GM18526 (cell line): ENCODE measurements around the gene PHTF2.

Experiments
- POLR2A ChIP-seq: IDR thresholded peaks from 3 replicates; pipeline ENCODE4 v1.6.1; 2011; ENCODE audit not compliant: insufficient read length; ENCODE audit errors: extremely low read depth

The PHTF2 gene

DNA sequence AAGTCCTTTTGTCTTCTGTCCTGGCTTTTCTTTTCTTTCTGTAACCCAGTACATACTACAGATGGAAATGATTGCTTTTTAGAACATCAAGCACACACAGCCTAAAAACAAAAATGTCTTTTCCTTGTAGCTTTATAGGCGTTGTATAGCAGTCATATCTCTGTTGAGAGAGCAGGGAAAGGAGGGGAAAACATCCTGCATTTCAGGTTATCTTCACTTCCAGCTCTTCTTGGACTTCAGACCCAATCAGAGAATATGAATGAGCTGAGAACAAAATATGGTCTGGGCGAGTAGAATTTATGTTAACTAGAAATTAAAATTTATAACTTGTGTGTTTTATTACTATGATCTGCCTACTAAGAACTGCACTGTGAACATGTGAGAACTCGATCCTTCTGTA lies 15.0 kb upstream of the PHTF2 start:
- no peak for TF ChIP-seq POLR2A

DNA sequence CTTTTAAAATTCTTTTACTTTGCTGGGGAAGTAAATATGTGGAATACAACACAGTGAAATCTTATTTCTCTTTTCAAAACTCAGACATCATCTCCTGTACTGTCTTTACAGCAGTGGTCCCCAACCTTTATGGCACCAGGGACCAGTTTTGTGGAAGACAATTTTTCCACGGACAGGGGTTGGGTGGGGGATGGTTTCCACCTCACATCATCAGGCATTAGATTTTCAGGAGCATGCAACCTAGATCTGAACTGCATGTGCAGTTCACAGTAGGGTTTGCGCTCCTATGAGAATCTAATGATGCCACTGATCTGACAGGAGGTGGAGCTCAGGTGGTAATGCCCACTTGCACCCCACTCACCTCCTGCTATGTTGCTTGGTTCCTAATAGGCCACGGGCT lies 12.6 kb upstream of the PHTF2 start:
- no peak for TF ChIP-seq POLR2A

DNA sequence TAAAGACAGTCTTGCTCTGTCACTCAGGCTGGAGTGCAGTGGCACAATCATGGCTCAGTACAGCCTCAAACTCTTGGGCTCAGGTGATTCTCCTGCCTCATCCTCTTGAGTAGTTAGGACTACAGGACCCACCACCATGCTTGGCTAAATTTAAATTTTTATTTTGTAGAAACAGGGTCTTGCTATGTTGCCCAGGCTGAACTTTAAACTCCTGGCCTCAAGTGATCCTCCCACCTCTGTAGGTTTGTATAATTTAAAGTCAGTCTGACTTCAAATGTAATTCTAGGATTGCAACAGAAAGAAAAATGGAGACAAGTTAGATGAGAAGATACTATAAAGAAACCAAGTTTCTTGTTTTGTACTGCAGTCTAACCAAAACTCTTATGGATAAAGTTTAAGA lies 11.8 kb upstream of the PHTF2 start:
- TF ChIP-seq POLR2A: no peak

DNA sequence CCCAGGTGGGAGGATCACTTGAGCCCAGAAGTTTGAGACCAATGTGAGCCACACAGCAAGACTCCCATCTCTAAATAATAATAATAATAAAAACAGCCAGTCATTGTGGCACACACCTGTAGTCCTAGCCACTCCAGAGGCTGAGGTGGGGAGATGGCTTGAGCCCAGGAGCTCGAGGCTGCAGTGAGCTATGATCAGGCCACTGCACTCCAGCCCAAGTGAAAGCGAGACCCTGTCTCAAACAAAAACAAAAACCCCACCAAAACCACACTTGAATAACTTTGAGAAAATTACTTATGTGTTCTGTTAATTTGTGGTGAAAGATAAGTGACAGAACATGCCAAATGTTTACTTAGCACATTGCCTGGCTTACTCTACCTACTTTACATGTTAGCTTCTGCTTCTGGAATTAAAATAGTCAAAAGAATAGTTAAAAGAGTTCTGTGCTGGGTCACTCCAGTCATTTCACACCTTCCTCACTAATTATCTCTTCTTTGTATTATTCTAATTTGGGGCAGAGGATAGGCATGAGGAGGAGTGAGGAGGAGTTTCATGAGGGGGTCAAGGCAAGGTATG lies 10.2 kb upstream of the PHTF2 start:
- no peak for TF ChIP-seq POLR2A

DNA sequence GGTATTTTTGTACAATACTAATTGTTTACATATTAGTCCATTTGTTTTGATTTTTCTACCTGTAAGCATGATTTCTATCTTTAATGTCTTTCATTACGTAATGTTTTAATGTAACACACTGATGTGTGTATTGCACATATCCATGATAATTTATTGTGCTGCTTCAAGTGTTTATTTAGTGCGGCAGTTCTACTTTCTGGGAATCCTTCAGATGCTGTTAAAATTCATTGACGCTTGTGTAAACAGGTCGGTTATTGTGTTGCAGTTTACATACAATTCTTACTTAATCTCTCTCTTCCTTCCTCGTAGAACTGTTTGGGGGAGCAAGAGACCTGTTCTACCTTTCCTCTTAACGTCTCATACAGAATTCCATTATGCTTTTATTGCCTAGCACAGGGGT lies 7.2 kb upstream of the PHTF2 start:
- no peak for TF ChIP-seq POLR2A

DNA sequence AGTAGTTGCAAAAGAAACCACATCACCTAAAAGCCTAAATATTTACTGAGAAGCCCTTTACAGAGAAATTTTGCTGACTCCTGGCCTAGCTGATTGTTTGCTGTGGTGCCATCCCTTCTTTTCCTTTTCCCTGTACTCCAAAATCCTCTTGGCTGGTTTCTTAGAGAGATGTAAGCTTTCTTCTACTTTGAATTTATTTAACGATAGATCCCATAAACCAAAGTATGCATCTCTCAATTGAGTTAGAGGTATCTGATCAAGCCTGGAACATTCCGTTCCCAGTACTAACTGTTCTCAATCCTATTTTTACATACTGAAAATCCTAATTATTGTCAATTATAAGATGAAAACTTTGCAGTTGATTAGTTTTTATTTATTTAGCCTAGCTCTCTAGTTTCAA lies 6.6 kb upstream of the PHTF2 start:
- TF ChIP-seq POLR2A: no peak

DNA sequence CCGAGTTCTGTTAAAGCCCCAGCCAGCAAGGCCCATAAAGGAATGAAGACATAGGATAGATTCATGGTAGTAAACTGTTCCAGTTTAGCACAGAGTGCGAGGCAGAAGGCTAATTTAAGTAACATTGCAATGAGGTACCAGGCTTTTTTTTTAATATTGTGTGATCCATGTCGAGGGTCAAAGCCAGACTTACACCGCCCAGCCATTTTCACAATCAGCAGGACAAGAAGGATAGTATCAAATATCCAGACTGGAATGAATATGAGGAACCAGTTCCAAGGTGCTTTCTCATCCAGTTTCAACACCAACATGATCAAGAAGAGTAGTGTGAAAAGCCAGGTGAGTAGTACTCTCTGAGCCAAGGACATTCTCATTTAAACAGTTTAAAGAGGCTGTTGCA lies 4.6 kb upstream of the PHTF2 start:
- TF ChIP-seq POLR2A: no peak

DNA sequence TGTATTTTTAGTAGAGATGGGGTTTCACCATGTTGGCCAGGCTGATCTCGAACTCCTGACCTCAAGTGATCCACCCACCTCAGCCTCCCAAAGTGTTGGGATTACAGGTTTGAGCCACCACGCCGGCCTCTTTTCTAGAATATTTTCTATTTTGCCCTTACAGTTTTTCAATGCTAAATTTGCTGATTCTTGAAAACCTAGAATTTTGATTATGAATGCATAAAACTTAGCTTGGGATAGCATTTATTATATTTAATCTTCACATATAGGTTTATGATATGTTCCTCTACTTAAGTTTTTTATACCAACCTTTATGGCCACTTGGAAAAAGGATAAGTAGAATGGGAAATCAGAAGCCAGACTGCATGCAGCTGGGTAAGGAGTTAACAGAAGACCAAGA lies 2.5 kb upstream of the PHTF2 start:
- TF ChIP-seq POLR2A: no peak

DNA sequence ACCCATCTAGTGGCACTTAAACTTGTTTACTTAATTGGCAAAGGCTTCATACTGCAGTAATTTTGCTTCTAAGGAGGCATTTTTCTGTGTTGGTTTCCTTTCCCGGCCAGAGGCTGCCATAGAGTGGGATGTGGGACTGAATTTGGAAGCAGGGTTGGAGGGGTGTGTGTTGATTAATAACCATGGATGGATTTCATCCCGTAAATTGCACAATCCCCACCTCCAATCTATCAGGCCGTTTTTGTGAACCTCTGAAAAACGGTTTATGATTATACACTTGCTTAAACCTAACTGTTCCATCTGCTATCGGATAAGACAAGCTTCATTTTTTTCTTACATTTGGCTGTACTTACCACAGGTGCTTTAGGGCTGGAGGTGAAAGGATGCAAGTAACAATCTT lies 1.6 kb upstream of the PHTF2 start:
- no peak for TF ChIP-seq POLR2A

DNA sequence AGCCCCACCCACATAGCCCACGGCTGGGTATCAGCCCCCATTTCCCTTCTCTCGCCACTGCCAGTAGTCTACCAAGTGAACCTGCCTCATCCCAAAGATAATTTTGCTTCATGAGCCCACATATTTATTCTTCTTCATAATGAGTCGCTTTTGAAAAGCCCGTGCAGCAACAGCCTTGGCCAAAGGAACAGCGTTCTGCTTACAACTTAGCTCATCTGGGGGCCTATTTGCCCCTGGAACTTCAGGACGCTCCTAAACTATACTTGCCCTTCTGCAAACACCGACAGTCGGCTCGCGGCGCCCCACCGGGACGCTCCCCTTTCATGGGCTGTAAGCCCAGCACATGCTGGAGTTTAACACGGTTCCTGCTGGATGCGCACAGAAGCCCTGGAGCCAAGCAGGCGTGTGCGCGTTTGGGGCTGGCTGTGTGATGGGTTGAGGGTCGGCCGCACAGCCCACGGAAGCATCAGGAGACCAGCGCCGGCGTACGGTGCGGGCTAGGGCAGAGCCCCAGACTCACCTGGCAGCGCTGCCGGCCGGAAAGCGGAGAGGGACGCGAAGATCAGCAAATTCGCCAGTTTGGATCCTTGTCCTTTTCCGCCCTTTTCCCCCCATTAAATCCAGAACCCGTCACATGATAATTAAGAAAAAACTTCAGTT lies 709 bp upstream of the PHTF2 start:
- no peak for TF ChIP-seq POLR2A

DNA sequence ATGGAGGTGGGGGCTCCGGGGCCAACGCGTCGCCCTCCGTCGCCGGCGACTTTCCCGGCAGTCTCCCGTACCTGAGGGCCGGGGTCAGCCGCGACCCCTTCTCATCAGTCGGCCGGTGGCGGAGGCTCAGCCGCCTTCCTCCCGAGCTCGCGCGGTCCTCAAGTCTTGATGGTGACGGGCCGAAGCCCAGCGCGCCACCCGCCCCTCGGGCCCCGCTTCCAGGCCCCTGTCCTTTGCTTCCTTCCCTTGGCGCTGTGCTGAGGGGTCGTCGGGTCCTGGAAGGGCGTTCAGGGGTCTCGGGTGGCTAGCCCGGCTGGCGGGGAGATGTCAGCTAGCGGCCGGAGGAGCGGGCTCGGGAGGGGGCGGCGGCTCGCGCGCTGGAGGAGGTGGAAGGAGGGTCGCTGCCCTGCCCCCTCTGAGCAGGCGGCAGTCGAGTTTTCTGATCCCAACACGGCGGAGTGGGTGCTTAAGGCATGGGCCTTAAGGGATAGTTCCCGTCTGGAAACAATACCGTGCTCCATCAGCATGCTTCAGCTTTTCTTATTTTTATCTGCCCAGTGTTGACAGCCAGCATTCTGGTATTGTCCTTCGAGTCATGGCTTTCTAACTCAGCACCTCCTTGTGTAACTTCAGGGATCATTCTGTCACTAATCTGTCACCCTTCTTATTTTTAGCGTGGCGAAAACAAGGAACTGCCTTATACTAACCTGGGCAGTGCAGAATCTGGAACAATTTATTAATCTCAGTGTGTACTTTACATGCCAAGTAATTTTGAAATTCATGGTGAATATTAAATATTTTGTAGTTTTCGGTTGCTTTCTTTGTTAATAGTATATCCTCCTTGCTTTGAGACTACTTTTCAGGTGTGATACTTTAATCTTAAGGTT lies 748 bp downstream of the PHTF2 start:
- no peak for TF ChIP-seq POLR2A

DNA sequence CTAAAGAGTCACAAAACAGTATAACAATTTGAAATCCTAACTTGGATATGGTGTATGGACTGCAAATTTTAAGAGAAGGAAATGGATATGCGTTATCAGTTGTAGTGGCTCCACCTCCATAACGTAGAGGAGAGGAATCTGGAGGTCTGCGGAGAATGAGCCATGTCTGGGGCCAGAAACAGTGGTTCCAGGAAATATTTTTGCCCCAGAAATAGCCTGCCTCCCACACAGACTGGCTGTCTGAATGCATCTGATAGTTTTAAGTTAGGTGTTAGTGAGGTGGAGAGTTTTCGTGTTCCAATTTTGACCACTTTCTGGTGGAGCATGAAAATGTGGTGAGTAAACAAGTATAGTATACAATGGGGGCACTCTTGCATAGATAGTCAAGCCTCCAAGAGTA lies 1.6 kb downstream of the PHTF2 start:
- no peak for TF ChIP-seq POLR2A

DNA sequence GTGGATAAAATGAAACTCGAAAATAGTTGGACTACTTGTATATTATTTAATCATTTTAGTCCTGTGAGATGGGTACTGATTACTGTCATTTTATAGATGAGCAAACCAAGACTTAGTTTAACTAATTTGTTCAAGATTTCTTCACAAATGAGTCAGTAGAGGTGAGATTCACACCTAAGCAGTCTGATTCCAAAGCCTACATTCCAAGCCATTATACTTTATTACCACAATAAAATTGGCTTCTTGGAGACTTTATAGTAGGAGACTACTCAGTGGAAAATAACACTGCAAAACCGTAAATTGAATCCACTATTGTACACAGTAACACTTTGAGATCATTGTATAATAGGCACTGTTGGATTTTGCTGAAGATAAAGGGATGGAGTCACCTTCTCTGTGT lies 2.2 kb downstream of the PHTF2 start:
- no peak for TF ChIP-seq POLR2A

DNA sequence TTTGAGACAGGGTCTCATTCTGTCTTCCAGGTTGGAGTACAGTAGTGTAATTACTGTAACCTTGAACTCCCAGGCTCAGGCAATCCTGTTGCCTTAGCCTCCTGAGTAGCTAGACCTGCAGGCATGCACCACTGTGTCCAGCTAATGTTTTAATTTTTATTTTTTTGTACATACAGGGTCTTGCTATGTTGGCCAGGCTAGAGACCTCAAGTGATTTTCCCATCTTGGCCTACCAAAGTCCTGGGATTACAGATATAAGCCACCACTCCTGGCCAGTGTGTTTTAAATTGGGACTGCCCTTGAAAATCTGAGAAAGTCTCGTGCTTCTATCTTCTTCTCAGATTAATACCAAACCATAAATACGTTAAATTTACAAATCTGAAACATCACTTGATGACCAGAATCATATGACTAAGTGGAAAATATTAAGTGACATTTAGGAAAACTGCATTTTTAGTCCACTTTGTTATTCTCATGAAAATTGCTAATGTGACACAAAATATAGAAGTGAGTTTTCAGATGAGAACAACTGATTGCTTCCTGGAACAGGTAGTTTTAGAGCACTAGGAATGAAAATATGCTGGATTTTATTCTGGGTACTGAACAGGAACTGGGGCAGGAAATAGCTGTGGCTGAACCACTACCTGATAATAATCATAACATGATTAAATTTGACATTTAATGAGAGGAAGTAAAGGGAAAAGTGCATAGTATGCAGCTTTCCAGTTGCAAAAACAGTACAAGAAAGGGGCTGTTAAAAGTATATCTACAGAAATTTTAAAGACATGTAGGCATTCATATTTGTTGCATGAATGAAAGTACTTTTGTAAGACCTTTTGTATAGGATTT lies 4.2 kb downstream of the PHTF2 start:
- TF ChIP-seq POLR2A: no peak

DNA sequence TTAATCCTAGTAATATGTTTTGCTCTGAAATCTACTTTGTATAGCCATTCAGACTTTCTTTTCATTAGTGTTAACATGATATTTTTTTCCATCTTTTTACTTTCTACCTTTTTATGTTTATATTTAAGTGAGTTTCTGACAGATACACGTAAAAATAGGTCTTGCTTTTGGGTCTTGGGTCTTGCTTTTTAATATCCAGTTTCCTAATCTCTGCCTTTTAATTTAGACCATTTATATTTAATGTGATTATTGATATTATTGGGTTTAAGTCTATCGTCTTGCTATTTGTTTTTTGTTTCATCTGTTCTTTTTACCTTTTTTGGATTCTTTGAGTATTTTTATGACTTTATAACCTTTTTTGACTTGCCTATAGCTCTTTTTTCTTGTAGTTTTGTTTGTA lies 7.9 kb downstream of the PHTF2 start:
- no peak for TF ChIP-seq POLR2A
